Measurements from ENCODE around the gene LUZP1. TPM values are rescaled to one million over a fixed set of nuclear protein-coding genes. Genes with fewer than 3 reads are reported as not detected.

LUZP1 gene
- total RNA-seq, 1 experiment from 2014 or later, result 16.4 TPM

Small RNAs within 50 kb of the gene (small RNA-seq; reads per million reads assigned to genes)
- gene MIR3115 (not detected), gene MIR4419A (not detected), gene RNU6-135P (not detected), gene RNU6-514P (not detected)

Other genes with a start within 250 kb of the LUZP1 start
- gene LACTBL1, start 196.0 kb downstream of the LUZP1 start, total RNA-seq (2014; rRNA removed; shearing (Covaris generic)), result not detected in 2 replicates
- not detected in 2 replicates for gene TEX46, start 153.0 kb downstream of the LUZP1 start, total RNA-seq (2014; rRNA removed; shearing (Covaris generic))
- 113 and 130 TPM in 2 replicates for gene KDM1A, start 149.4 kb downstream of the LUZP1 start, total RNA-seq (2014; rRNA removed; shearing (Covaris generic))
- 0.83 and 1.0 TPM in 2 replicates for gene HTR1D, start 48.6 kb upstream of the LUZP1 start, total RNA-seq (2014; rRNA removed; shearing (Covaris generic))
- gene HNRNPR, start 175.4 kb upstream of the LUZP1 start, total RNA-seq (2014; rRNA removed; shearing (Covaris generic)), result 101 and 130 TPM in 2 replicates
- gene ZNF436, start 201.0 kb upstream of the LUZP1 start, total RNA-seq (2014; rRNA removed; shearing (Covaris generic)), result 2.7 and 2.9 TPM in 2 replicates